Transverse colon (tissue), 4 donors: ENCODE measurements around the gene SYTL5. TPM values are rescaled to one million over a fixed set of nuclear protein-coding genes. Genes with fewer than 3 reads are reported as not detected.

ENCODE experiments used
- DNase-seq: peaks from one replicate; pipeline ENCODE4 v3.0.0-alpha.2; 2019
- H3K27ac ChIP-seq, 4 donors: fragments of 200-600 bp; sonication (generic); 2 replicates each; pipeline ENCODE4 v1.5.1; 2016 to 2018; ENCODE audit warnings: inconsistent platforms in 4 of 4
- H3K27me3 ChIP-seq: fragments of 200-600 bp; sonication (generic); 2 replicates; pipeline ENCODE4 v1.5.1; 2017; ENCODE audit warnings: inconsistent platforms
- H3K36me3 ChIP-seq, 4 donors: fragments of 200-600 bp; sonication (generic); 2 replicates each; pipeline ENCODE4 v1.5.1; 2017 to 2019; ENCODE audit warnings: inconsistent platforms in 4 of 4
- H3K4me1 ChIP-seq, 4 donors: fragments of 200-600 bp; sonication (generic); 2 replicates each; pipeline ENCODE4 v1.5.1; 2017 to 2020; ENCODE audit warnings: inconsistent platforms in 4 of 4
- H3K4me3 ChIP-seq, 4 donors: fragments of 200-600 bp; sonication (generic); 1 replicate in 1 of 4; 2 replicates in 3 of 4; pipeline versions ENCODE4 v1.5.1 to v1.6.1; 2017 to 2019; ENCODE audit warnings: inconsistent platforms in 4 of 4
- H3K9me3 ChIP-seq, 2 donors: fragments of 200-600 bp; sonication (generic); 2 replicates each; pipeline ENCODE4 v1.5.1; 2017 to 2019; ENCODE audit warnings: inconsistent platforms in 2 of 2
- EP300 ChIP-seq: sonication (generic); formaldehyde crosslinking; IDR thresholded peaks from one replicate; pipeline ENCODE4 v1.6.1; 2017; ENCODE audit warnings: antibody characterized with exemption, low read depth
- POLR2A ChIP-seq: fragments of 450-650 bp; IDR thresholded peaks from one replicate; pipeline ENCODE4 v1.6.1; 2016; ENCODE audit warnings: antibody characterized with exemption, mild to moderate bottlenecking, moderate library complexity
- POLR2AphosphoS5 ChIP-seq, 3 donors: sonication (generic); formaldehyde crosslinking; IDR thresholded peaks; one replicate each; pipeline ENCODE4 v1.6.1; 2016; ENCODE audit warnings: antibody characterized with exemption in 3 of 3
- WGBS, 2 donors: methylation state at CpG; one replicate each; pipeline ENCODE4 v1.1.5; 2018; ENCODE audit warnings: low coverage in 1 of 2; 5-methylcytosine and 5-hydroxymethylcytosine counted together
- in situ Hi-C, 4 donors: fragments of 200-750 bp; cut with MboI; loops; one replicate each; pipeline versions ENCODE4 v1.15.0 to v1.15.1; 2017; ENCODE audit warnings: low sequenced_read_pairs in 3 of 4, low pct_ligation_motif_present in 1 of 4, low pct_unique_long_range_greater_than_20kb in 1 of 4
- intact Hi-C: fragments of 100-400 bp; cut with DNase I; formaldehyde crosslinking; loops from one replicate; pipeline ENCODE4 v1.15.1; 2023; ENCODE audit warnings: low total_unique reads
- total RNA-seq, 4 donors: library from RNA; depleted of rRNA; stranded (reverse); fragments of >200 nt; gene quantifications; one replicate each; pipeline ENCODE4 v1.1.0, GENCODE V29; 2016
- TF ChIP-seq, protein P1 (sequence below), 5 experiments: fragments of 200-600 bp in 3 of 5; fragments of 450-650 bp in 2 of 5; sonication (generic) in 3 of 5; IDR thresholded peaks; 1 replicate in 2 of 5; 2 replicates in 3 of 5; pipeline ENCODE4 v1.5.1; 2016 to 2017; ENCODE audit warnings: antibody characterized with exemption in 5 of 5, inconsistent platforms in 3 of 5, mild to moderate bottlenecking in 2 of 5, moderate library complexity in 1 of 5

SYTL5 gene
- total RNA-seq, 4 donors from 2014 or later, result 0.60 to 8.1 (median 5.5) TPM

- H3K4me1 ChIP-seq, result no peaks in the 10 kb centered on the region
- no peak overlapping the region for H3K4me3 ChIP-seq
- no peak for DNase-seq
- peak overlapping the region in 3 of 4 donors; percentile 40 to 61 (median 41) for H3K27ac ChIP-seq
- intact Hi-C loops (no loop called here), in situ Hi-C loops (no loop called here)
- no peaks in the 10 kb centered on the region for H3K27me3 ChIP-seq
- TF ChIP-seq POLR2AphosphoS5 (IDR thresholded peaks at IDR 0.05), result no peak
- TF ChIP-seq, protein P1, sequence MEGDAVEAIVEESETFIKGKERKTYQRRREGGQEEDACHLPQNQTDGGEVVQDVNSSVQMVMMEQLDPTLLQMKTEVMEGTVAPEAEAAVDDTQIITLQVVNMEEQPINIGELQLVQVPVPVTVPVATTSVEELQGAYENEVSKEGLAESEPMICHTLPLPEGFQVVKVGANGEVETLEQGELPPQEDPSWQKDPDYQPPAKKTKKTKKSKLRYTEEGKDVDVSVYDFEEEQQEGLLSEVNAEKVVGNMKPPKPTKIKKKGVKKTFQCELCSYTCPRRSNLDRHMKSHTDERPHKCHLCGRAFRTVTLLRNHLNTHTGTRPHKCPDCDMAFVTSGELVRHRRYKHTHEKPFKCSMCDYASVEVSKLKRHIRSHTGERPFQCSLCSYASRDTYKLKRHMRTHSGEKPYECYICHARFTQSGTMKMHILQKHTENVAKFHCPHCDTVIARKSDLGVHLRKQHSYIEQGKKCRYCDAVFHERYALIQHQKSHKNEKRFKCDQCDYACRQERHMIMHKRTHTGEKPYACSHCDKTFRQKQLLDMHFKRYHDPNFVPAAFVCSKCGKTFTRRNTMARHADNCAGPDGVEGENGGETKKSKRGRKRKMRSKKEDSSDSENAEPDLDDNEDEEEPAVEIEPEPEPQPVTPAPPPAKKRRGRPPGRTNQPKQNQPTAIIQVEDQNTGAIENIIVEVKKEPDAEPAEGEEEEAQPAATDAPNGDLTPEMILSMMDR (IDR thresholded peaks at IDR 0.05), result no peak
- 40 to 45% methylated on average over 1 of the region's 1 CpG for whole genome bisulfite sequencing, 2 donors
- no peaks in the 10 kb centered on the region for H3K9me3 ChIP-seq
- H3K36me3 ChIP-seq, result no peaks in the 10 kb centered on the region
Measured at GRCh38 chrX:38081909-38082308, 75.6 kb downstream of the SYTL5 start.

- no peaks in the 10 kb centered on the region for H3K27me3 ChIP-seq
- 63% methylated on average over 2 of the region's 2 CpGs; no CpG with 5 or more reads in 1 of the 2 donors for WGBS, 2 donors
- no peak overlapping the region for H3K4me3 ChIP-seq
- H3K9me3 ChIP-seq, result no peaks in the 10 kb centered on the region
- intact Hi-C loops (no loop called here), in situ Hi-C loops (no loop called here)
- no peaks in the 10 kb centered on the region for H3K36me3 ChIP-seq
- no peak for DNase-seq
- peak overlapping the region in 3 of 4 donors; percentile 25 to 61 (median 40) for H3K27ac ChIP-seq
- no peak for TF ChIP-seq EP300
- H3K4me1 ChIP-seq, result no peaks in the 10 kb centered on the region
Measured at GRCh38 chrX:38082309-38082708, 76.0 kb downstream of the SYTL5 start.

GRCh38 chrX:38085813-38086212 lies 79.5 kb downstream of the SYTL5 start:
- Histone ChIP-seq H3K4me3 (no peak overlapping the region), H3K27me3 (no peaks in the 10 kb centered on the region), H3K27ac (no peak overlapping the region), H3K4me1 (no peaks in the 10 kb centered on the region), H3K9me3 (no peaks in the 10 kb centered on the region), H3K36me3 (no peaks in the 10 kb centered on the region)
- TF ChIP-seq POLR2AphosphoS5 (IDR thresholded peaks at IDR 0.05), result no peak
- no peak for TF ChIP-seq EP300
- no peak for TF ChIP-seq POLR2A
- TF ChIP-seq, protein P1 (IDR thresholded peaks at IDR 0.05), result no peak
- 40 to 60% methylated on average over 1 to 4 of the region's 4 CpGs for WGBS, 2 donors
- peak; percentile 10 for DNase-seq
- in situ Hi-C loops, result no loop called here
- intact Hi-C loops, result no loop called here

DNA sequence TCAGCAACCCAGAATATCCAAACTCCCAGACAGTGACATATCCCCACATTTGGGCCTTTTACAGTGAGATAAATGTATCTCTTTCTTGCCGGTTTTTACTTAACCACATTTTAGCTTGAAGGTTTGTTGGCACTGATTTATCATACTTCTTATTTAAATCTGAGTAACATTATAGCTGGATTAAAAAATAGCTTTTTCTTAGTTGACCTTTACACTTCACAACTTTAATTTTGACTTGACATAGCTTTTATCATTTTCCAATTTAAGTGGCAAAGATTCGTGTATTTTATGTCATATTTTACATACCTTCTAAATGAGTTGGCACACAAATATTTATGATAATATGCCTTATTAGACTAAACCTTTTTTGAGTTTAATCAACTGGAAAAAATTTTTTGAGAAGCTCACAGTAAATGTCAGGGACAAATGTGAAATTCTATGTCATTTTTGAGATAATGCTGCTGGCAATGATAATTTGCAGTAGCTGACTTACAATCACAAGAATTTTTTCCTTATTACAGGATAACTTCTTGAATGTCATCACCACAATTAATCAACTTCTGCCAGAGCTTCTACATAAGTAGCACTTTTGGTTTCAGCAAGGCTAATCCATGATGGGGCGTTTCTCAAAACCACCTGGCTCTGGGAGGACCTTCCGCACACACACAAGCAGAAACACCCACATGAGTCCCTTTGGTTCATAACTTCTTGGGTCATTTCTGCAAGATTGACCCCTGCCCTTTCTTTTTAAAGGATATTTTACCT lies 80.3 kb downstream of the SYTL5 start:
- Histone ChIP-seq H3K9me3 (no peaks in the 10 kb centered on the region), H3K4me1 (no peaks in the 10 kb centered on the region), H3K27me3 (no peaks in the 10 kb centered on the region), H3K36me3 (no peaks in the 10 kb centered on the region), H3K27ac (no peak overlapping the region), H3K4me3 (no peak overlapping the region)
- in situ Hi-C loops, result no loop called here
- intact Hi-C loops, result no loop called here
- 42 to 78% methylated on average over 2 to 4 of the region's 4 CpGs for WGBS, 2 donors
- DNase-seq, result no peak
- TF ChIP-seq POLR2AphosphoS5 (IDR thresholded peaks at IDR 0.05) (no peak), EP300 (no peak), POLR2A (no peak)
- TF ChIP-seq, protein P1 (IDR thresholded peaks at IDR 0.05), result no peak

DNA sequence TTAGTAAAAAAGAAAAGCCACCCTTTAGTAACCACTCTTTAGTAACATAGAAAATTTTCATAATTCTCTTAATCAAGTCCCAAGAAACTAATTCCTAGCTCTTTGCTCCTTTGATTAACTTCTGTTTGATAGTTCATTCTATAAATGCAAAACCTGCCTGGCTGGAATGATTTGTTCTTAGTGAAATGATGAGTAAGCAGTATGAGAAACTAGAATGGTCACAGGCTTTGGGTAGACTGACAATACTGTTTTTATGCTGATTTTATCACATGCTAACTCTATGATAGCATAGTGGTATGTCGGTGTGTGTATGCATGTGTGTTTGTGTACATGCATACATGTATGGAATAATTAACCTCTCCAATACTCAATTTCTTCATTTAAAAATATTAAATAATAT lies 81.2 kb downstream of the SYTL5 start:
- DNase-seq, result no peak
- Histone ChIP-seq H3K27ac (no peak overlapping the region), H3K4me3 (no peak overlapping the region), H3K36me3 (no peaks in the 10 kb centered on the region), H3K9me3 (no peaks in the 10 kb centered on the region), H3K4me1 (no peaks in the 10 kb centered on the region), H3K27me3 (no peaks in the 10 kb centered on the region)
- 97 to 100% methylated on average over 1 of the region's 1 CpG for WGBS, 2 donors
- intact Hi-C loops, result no loop called here
- TF ChIP-seq, protein P1 (IDR thresholded peaks at IDR 0.05), result no peak
- no peak for TF ChIP-seq POLR2A
- TF ChIP-seq POLR2AphosphoS5 (IDR thresholded peaks at IDR 0.05), result no peak
- no peak for TF ChIP-seq EP300
- in situ Hi-C loops, result no loop called here
